Activated CD8-positive, alpha-beta memory T cell treated with anti-CD3 and anti-CD28 coated beads, Interleukin-2, amount 50 U/mL, for 1 hour (primary cell): ENCODE results near the gene CLDN14.

Source experiments
- DNase-seq: peaks from one replicate; pipeline ENCODE4 v3.0.0-alpha.2; 2020; ENCODE audit errors: extremely low read depth

CLDN14 gene

DNA sequence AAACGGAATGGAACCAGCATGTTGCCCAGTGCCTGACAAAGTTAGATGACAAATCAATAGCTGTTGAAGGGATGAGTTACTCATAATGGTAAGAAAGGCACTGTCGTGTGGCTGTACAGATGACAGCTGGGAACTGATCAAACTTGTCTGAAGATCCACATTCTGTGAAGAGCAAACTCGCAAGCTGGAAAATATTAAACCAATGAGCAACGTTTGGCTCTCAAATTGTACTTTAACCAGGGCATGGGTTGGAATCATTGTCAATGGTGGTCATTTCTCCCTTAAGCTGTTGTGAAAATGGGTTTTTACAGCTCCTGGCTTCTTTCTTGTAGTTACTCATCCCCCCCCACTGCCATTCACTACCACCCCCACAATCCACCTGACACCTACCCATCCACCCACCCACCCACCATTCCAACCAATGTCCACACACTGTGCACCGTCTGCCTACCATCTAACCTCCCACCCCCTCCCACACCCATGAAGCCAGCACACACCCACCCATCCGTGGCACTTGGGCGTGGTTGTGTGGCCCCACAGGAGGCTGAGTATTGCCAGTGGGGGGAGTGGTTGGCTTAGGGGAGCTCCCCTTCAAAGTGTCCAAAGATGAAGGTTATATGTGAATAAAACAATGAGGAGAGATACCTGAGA, 46.7 kb downstream of the CLDN14 start:
- no peak for DNase-seq

DNA sequence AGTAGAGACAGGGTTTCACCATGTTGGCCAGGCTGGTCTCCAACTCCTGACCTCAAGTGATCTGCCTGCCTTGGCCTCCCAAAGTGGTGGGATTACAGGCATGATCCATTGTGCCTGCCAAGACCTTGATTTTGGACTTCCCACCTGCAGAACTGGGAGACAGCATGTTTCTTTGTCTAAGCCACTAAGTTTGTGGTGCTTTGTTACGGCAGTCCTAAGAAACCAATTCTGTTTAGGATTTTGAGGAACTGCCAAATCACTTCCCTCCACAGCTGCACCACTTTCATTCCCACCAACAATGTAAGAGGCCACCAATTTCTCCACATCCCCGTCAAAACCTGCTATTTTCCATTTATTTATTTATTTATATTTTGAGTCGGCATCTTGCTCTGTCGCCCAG, 48.7 kb downstream of the CLDN14 start:
- no peak for DNase-seq

DNA sequence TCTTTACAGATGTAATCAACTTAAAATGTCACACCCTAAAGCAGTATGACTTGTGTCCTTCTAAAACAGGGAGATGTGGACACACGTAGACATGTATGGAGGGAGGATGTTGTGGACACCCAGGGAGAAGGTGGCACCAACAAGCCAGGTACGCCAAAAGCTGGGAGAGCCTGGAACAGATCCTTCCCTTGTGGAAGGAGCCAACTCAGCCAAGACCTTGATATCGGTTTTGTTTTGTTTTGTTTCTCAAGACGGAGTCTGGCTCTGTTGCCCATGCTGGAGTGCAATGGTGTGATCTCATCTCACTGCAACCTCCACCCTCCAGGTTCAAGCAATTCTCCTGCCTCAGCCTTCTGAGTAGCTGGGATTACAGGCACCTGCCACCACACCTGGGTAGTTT, 49.1 kb downstream of the CLDN14 start:
- no peak for DNase-seq

DNA sequence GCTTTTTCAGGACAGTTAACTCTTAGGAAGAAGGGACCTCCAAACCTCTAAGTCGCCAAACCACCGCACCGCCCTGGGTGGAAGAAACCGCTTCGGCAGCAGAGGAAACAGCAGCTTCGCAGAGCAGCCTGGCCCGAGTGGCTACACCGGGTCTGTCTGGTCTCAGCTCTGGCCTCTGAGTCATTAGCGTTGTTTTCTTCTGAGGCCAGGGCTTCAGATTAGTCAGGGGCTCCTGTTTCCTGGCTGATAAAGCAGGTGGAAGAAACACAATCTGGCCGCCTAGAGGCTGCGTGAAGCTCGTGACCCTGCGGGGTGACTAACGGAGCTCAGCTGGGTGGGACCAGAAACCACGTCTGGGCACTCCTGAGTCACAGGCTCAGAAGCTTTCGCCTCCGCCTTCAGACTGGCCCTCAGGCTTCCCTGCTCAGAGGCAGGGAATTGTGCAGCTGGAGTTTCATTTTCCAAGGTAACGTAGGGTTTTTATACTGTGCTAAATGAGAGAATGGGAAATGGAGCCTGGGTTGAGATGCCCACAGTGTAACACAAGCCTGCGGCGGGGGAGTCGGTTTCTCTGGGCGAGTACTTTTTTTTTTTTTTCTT, 49.9 kb downstream of the CLDN14 start:
- peak; percentile 33 for DNase-seq

DNA sequence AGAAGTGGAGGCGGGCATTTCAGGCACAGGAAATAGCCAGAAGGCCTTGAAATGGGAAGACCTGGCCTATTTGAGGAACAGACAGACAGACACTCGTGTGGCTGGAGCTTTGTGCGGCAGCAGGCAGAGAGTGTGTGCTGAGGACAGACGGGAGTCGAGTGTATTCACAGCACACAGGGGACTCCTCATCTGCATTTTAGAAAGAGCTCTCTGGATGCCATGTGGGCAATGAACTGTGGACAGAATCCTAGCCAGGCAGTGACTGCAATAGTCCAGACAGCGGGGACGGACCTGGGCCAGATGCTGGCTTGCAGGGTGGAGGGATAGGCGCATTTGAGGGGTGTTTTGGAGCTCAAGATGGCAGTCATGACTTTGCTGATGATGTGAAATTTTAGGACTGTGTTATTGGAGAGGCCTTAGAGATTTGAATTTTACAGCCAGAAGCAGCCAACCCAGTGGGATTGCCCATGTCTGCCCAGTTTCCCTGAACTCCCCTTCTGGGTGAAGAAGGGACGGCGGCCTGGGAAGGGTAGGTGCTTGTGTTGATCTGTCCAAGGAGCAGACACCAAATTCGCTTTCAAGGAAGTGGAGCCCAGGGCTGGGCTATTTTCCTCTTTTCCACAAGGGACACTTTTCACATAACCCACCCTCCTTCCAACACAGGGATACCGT, 51.0 kb downstream of the CLDN14 start:
- no peak for DNase-seq

DNA sequence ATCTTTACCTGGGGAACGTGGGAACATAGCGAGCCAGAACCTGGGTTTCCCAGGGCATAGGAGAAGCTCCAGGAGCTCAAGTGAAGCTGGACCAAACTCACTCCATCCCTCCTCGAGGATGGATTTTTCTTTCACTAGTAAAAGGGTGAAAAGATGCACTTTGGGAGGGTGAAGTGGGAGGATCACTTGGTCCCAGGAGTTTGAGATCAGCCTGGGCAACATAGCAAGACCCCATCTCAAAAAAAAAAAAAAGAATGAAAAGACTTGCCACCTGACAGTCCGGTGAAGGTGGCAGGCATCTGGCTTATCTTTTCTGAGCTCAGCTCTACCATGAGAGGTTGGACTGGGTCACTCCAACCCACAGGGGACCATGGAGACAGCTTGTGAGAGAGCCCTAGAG, 52.4 kb downstream of the CLDN14 start:
- no peak for DNase-seq

DNA sequence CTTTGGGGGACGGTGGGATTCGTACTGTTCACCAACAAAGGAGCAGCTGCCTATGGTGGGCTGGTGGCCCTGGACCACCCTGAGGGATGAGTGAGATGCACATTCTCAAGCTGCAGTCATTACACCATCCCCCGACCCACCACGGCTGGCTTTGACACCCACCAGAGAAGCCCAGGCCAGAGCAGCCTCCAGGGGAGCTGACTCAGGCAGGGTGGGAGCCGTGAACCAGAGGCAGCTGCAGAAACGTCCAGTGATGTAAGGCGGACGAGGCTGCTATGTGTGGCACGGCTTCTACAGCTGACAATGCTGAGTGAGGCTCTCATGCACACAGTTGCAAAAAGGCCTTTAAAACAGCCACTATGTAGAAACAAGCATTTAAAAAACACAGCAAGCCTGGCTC, 54.6 kb downstream of the CLDN14 start:
- DNase-seq, result no peak

DNA sequence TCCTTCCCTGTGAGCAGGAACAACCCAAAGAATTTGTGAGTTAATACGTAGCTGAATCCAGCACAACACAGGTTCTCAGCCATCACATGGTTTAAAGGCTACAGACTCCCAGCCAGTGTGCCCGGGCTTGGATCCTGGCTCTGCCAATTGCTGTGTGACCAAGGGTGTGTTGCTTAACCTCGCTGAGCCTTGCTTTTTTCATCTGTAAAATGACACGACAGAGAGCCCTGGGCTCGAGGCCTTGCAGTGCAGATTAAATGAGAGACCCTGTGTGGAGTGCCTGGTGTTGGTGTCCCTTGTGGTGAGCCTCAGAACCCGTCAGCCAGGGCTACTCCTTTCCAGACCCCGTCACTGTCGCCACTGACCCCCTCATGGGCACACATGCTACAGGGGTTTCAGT, 55.3 kb downstream of the CLDN14 start:
- no peak for DNase-seq

DNA sequence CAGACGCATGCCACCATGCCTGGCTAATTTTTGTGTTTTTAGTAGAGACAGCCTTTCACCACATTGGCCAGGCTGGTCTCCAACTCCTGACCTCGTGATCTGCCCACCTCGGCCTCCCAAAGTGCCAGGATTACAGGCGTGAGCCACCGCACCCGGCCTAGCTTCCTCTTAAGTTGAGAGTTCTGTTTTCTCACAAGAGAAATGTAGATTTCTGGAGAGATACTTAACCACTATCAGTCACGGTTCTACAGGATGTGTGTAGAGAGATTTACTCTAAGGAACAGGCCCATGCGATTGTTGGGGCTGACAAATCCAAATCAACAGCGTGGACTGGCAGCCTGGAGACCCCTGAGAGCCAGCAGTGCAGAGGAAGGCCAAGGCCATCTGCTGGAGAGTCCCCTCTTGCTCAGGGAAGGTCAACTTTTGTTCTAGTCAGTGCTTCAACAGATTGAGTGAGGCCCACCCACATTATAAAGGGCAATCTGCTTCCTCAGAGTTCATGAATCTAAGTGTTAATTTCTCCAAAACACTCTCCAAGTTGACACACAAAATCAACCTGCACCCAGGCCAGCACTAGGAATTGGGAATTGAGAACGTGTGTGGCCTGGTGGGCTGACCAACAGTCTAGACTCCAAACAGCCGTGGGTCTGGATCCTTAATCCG, 56.0 kb downstream of the CLDN14 start:
- no peak for DNase-seq

DNA sequence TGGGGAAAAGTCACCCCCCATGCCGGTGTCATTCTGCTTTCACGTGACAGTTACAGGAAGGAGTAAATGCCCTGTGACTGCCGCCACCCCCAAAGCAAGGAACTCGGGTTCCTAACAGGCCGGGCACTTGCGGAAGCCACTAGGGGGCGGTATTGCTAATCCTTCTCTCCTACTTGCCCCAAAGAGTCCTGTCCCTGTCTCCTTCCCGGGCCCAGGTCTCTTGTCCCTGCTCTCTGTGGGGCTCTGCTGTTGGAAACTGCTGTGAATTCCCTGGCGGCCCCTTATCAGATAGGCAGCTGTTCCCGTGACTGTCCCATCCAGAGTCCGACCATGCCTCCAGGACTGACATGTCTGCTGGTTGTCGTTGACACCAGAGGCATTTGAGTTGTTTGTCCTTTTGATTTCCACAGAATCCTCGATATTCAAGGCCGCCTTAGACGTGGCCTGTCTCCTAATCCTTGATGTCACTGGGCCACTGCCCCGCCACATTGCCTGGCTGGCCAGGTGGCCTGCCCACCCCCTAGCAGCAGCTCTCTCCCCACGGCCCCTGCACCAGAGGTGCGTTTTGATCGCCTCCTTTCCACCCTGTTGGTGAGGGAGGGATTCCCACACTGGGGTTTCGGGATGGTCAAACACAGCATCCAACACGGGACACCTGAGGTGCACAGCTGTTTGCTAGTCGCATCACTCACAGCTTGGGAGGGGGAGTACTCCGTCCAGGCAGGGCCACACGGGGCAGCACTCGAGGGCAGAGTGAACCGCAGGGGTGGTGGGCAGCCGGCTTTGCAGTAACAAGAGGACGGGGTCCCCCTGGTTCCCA, 57.4 kb downstream of the CLDN14 start:
- no peak for DNase-seq

DNA sequence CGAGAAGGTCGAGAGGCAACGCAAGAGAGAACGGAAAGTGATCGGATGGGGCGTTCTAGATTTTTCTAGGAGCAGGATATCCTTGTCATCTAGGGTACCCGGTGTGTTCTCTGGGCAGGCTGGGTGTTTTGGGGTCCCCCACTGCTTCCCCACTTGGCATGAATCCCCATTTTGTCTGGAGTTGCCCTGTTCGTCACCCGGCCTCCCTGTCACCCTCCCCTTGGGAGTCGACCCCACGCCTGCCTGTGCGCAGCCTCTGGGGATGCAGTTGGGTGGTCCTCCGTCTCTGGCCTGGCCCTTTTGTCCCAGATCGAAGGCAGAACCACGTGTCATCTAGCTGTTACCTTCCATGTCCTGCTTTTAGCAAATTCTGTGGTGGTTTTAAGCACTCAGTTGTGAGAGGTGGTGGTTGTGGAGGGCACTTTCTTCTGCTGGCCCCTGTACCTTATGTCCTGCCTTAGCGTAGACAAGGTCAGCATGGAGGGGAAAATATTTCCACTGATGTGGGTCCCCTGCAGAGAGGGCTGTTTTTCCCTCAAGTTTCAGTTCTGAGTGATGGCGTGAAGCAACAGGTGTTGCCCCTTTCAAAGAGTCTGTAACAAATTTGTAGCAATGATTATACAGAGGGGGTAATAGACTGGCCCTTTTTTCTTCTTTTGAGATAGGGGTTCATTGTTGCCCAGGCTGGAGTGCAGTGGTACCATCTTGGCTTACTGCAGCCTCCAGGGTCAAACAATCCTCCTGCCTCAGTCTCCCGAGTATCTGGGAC, 59.2 kb downstream of the CLDN14 start:
- no peak for DNase-seq

DNA sequence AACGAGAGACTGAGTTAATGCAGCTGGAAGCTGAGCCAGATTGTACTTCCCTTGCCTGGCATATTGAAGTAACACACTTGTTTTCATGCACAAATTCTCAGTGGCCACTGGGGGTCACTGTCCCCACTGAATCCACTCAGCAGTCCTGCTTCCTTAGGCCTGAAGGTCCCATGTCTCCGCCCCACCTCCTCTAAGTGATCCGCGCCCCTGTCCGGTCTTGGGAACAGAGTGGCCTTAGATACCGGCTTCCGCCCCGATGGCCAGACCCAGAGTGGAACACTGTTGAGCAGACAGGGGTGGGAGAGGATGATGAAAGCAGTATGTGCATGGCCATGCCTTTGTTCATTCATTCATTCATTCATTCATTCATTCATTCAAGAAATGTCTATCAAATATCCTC, 59.9 kb downstream of the CLDN14 start:
- no peak for DNase-seq

DNA sequence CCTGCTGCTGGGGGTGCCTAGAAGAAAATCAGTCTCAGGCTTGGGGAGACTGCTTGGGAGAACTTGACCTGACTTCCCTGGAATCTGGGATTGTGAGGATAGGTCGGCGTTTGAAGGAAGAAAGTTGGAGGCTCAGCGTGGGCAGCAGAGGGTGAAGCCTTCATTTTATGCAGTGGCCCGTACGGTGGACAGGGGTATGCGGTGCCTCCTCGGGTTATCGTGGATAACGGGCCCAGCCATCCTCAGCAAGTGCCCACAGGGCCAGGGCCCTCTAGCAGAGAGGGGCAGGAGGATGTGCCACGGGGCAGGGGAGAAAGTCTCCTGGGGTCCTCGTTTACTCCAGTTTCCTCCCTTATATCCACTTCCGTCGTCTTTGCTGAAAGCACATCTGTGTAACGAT, 60.7 kb downstream of the CLDN14 start:
- DNase-seq, result no peak

DNA sequence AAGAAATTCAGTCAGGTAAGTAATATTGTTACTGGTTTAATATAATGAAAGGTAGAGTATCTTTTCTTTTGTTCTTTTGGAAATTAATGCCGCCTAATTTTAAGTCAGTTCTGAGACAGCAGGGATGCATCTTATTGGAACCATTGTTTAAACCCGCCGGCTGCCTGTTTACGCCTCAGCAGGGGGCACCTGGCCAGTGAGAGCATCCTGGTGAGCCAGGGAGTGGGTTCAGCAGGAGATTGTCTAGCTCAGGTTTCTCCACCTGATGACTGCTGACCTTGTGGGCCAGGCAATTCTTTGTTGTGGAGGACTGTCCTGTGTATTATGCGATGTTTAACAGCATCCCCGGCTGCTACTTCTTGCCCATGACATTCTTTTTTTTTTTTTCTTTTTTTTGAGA, 64.5 kb downstream of the CLDN14 start:
- DNase-seq, result no peak

DNA sequence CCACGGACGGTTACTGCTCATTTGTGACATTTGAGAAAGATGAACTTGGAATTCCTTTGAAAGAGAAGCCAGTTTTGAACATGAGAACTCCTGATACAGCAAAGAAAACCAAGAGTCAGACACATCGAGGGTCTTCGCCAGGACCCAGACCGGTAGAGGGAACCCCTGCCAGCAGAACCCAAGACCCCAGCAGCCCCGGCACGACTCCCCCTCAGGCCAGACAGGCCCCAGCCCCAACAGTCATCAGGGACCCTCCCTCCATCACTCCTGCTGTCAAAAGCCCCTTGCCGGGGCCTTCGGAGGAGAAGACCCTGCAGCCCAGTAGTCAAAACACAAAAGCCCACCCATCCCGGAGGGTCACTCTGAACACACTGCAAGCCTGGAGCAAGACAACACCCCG, 67.0 kb downstream of the CLDN14 start:
- DNase-seq, result no peak

DNA sequence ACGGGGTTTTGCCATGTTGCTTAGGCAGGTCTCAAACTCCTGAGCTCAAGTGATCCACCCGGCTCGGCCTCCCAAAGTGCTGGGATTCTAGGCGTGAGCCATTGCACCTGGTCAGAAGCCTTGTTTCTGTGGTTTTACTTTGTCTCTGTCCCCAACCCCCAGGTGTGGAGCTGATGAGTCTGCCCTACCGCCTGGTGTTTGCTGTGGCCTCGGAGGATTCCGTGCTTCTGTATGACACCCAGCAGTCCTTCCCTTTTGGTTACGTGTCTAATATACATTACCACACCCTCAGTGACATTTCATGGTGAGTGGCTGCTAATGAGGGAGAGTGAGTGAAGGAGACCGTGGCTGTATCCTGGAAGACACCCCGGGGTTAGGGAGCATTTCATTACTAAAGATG, 68.6 kb downstream of the CLDN14 start:
- no peak for DNase-seq
